ENCODE results near the gene ADGRB3.

ADGRB3 gene

DNA sequence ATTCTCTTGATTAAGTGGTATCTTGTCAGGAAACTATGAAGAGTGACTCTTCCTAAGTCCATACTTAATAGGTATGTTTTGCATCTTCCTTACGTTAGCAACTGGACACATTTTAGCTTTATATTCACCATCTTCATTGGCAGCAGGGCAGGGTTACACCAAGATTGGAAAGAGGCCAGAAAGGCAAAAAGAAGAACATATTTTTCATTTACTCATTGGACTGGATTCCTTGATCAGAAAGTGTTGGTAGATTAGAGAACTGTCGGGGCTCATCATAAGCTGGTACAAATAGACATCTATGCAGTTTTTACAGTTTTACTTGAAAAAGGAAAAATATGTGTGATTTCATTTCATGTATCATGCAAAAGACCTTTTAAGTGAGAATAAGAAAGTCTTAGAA, 696.8 kb downstream of the ADGRB3 start:
- DNase-seq (ENCODE audit: low spot score): no peak

DNA sequence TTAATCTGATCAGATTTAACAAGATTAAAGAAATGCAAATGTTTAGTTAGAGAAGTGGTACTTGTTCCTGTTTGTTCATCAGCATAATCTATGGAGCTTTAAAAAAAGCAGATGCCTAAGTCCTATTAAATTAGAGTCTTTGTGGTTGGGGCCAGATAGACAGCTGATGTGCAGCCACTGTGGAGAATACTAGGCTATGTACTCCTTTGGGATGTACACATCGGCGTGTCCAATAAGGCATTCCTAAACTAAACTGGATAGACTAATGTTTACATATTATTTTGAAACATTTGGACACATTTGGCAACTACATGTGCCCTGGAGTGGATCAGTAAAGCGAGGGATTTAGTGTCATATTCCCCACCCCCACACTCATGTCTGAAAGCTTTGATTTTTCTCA, 702.2 kb downstream of the ADGRB3 start:
- peak; percentile 42 for DNase-seq (ENCODE audit: low spot score)

DNA sequence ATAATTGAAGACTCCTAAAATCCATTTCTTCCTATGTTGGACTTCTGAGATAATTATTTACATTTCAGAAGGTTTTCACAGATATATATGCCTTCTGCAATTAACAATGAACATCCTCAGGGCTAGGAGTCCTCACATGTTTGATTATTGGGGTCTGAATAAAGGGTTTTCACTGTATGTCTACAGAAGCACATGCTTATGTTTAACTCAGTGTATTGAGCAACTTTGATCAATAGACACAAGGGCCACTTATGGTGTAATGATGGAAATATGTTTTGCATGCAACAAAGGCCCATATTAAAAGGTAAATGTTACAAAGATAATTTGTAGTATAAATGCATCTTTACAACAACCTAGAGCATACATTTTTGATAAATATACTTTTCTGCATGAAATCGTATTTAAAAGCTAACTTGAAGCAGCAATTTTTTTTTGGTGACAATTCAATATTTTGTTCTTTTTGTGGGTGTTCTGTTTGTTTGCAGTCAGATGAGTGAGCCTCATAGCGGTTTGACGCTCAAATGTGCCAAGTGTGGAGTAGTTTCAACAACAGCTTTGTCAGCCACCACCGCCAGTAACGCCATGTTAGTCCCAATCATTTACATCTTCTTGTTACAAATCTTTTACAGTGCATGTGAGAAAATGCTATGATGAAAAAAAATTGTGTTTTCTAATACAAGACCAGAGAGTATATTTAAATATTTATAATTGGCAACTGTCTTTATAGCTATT, 703.5 kb downstream of the ADGRB3 start:
- no peak for DNase-seq (ENCODE audit: low spot score)

DNA sequence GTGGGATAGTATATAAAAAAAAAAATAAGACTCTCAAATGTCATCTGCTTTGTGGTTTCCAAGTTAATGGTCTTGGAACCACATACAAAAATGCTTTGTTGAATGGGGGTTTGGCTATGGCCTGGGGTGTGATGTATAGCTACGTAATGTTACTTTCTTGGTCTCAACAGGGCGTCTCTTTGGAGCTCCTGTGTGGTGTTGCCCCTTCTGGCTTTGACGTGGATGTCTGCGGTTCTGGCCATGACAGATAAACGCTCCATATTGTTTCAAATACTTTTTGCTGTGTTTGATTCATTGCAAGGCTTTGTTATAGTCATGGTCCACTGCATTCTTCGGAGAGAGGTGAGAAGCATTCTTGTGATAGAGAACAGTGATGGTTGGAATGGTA, 704.1 kb downstream of the ADGRB3 start:
- no peak for DNase-seq (ENCODE audit: low spot score)

DNA sequence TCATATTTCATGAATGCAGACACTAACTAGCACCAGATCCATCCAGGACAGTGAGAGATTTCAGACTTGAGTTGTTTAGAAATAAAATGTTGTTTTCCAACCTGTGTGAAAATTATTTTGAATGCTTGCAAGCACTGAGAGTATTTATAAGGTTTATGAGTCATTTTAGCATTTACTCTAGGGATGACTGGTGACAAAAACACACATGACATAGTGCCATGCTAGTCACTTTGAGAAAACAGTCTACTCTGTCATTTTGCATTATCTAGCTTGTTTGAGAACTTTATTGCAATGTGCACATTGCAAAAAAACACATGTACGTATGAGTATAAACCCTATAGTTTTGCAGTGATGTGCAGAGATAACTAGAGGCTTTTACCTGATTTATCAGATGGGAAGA, 705.1 kb downstream of the ADGRB3 start:
- DNase-seq (ENCODE audit: low spot score): no peak

DNA sequence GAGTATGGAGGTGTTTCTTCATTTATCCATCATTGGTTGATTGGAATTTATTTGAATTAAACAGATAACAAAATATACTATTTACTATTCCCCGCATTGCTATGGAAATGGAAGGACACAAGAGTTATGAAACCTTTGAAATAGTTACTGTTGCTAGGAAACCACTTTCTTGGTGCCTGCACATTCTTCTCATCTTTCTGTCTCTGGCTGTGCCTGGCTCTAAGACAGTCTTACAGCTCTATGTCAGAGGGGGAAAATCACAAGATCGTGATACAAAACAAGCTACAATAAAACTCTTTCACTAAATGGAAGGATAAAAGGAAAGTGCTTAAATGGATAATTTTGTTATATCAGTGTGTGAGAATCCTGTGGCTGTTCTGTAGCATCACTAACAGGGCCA, 708.8 kb downstream of the ADGRB3 start:
- DNase-seq (ENCODE audit: low spot score): no peak

DNA sequence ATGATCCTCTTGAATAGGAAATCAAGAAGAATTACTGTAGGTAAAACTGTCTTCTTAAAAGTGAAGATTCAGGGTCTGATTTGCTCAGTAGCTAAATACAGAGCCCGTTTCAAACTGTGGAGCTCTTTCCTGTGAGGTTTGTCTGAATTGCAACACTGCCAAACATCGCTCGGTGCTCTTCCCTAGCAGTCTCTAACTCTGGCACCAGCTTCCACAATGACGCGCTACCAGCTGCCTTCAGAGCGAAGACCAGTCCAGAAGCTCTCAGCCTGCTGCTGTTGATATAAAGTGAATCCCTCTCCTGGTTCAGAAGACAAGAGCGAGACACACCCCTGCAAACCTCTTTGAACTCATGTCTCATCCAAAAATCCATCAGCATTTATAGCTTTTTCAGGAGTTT, 714.7 kb downstream of the ADGRB3 start:
- no peak for DNase-seq (ENCODE audit: low spot score)

DNA sequence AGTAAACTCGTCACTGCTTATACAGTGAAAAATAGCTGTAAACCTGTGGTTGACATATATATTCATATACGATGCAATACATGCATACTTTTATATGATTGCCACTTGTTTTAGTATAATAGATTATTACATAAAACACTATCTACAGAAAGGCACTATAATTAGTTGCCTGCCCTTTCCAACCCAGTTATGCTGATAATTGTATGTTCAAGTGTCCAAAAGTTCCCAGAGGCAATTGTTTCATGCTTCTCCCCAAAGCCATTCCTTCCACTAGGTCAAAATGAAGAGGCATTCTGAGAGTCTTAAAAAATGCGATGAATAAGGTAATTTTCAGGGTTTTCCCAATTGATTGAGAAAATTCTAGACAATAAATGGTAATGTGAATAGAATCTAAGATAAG, 727.1 kb downstream of the ADGRB3 start:
- DNase-seq (ENCODE audit: low spot score): no peak

DNA sequence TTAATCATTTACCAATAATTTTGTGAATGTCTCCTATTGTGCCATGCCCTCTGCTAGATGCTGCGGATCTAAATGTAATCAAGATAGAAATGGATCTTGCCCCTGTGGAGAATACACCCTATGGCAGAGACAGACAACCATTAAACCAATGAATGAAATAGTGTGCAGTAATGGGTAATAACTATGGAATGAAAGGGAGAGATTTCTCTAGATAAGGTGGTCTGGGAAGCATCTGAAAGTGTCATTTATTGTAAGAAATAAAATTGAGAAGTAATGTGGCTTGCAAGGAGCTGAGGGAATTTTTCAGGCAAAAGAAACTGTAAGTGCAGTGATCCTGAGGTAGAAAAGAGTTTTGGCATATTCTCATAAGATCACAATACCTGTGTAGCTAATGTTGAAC, 731.7 kb downstream of the ADGRB3 start:
- no peak for DNase-seq (ENCODE audit: low spot score)

DNA sequence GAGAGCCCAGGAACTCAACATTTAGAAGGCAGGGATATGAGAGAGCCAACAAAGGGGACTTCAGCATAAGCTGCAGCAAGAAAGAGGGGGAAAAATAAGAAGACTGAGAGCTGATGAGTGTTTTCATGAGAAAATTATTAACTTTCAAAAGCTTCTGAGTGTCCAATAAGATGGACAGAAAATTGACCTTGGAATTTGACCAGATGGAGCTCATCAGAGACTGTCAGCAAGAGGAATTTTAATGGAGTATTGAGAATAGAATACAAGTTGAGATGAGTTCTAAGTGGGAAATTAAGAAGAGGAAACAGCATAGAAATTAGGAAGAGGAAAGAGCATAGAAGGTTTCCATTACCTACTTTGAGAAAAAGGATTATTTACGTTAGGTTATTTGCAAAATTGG, 733.5 kb downstream of the ADGRB3 start:
- no peak for DNase-seq (ENCODE audit: low spot score)

DNA sequence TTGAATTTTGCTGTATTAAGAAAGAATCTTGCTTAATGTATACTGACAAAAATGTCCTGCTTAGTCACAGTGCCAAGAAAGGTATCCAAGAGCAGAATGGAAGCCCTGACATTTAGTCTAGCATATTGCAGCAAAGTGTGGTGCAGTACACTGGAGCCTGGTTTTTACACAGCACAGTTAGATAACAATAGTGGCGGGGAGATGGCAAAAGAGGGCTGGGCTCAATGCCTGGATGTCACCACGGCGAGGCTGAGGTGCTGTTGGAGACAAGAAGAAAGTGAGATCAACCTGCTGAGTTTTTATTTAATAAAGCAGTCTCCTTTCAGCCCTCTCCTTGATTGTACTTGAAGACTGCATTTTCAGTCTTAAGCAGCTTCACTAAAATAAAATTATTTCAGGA, 735.7 kb downstream of the ADGRB3 start:
- no peak for DNase-seq (ENCODE audit: low spot score)

DNA sequence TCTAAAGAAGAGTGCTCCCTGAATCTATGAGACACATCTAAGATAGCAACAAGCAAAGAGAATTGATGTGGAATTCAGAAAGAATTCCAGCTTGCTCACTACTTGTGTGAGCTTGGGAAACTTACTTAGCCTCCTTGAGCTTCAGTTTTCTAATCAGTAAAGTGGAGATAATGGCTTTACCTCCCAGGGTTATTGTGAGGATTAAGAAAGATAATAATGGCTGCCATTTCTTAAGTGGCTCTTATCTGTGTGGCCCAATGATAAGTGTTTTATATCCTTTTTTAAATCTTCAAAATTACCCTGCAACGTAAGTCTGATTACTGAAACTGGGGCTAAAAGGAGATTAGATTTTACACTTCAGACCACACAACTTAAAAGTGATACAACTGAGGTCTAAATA, 743.2 kb downstream of the ADGRB3 start:
- peak; percentile 59 for DNase-seq (ENCODE audit: low spot score)

DNA sequence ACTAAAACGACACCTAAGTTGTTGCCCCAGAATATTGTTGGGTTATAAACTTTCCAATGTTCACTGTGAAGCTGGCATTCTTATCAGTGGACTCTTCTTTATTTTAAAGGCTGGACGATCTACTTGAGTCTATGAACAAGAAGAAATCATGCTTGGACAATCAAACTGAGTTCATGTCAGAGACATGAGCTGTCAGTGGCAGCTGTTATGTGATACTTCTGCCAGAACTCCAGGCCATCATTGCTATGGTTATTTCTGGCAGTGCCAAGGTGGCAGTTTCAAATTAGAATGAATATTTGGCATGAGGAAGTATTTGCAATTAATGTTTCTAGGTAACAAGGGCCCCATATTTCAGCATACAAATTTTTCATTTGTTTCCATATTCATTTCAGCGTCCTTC, 744.4 kb downstream of the ADGRB3 start:
- no peak for DNase-seq (ENCODE audit: low spot score)

DNA sequence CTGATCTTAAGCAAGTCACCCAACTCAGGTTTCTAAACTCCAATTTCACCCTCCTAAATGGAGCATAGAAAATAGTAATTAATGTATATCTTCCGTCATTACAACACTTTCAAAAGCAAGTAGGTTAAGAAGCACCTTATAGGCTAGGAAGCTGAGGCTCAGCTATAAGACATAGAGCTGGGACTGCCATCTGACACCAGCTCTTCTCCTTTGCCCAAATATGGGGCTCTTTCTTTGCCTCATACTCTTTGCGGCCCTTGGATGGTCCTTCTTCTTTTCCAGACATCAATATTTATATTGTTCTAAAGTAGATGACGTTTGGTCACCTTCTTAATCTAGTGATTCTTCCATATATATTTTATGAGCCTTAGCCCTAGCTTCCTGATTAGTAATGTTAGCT, 748.5 kb downstream of the ADGRB3 start:
- DNase-seq (ENCODE audit: low spot score): no peak

DNA sequence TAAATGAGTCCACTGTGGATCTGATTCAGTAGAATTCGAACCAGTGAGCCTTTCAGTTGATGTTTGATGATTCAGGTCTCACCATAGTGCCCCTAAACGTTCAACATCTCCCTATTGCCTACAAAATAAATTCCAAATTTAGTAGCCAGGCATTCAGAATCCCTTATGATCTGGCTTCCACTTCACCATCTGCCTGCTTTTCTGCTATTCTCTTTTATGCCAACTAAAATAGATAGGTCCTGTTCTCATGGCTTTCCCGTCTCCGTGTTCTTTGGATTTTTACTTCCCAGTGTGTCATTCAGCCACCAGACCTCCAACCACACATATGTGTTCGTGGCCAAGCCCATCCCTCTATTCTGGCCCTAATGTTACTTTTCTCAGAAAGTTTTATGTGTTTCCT, 751.3 kb downstream of the ADGRB3 start:
- no peak for DNase-seq (ENCODE audit: low spot score)

DNA sequence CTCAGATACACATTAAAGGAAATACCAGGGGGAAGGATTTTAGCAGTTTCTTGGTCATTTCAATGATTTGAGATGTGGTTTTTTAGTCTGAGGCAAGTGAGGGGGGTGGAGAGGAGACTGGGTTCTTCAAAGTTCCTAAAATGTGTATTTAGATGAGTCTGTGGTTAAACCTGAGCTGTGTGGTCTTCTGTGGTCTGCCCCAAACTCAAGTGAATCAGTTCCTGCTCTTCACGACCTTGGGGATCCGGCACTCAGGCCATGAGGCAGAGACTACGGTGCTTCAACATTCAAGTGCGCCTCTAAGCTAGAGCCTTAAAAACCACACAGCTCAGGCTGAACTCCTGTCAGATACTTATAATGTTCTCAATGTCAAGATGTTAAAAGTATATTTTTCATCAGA, 755.0 kb downstream of the ADGRB3 start:
- DNase-seq (ENCODE audit: low spot score): no peak

DNA sequence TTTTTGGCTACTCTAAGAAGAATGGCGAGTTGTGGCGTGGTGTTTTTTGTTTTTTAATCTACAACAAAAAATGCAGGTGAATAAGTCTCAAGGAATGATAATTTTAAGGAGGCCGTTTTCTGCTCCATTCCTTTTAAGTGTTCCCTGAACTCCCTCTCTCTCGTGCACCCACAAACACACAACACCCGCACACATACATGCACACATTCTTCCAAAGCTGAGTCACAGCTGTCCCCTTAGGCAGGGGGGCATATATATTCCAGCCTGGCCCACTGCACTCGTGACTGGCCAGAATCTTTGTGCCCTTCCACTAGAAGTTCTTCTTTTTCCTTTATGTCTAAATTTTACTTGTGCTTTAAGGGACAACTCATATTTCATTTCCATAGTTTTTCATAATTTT, 756.0 kb downstream of the ADGRB3 start:
- no peak for DNase-seq (ENCODE audit: low spot score)

DNA sequence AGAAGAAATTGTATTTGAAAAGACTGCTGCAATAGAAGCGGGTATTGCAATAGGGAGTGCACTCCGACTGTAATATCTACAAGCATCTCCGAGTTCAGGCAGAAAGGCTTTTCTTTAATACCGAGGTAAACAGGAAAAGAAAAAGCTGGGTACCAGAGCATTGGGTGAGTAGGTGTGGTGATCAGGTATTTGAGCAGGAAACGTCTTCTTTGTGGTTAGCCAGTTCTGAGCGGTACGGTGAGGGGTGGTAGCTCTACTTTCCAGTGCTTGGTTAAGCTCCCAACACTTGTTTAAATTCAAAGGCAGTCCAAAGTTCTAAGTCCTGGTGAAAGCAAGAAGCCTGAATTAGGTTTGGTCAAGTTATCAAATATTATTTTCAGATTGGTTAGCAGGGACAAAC, 757.7 kb downstream of the ADGRB3 start:
- no peak for DNase-seq (ENCODE audit: low spot score)

DNA sequence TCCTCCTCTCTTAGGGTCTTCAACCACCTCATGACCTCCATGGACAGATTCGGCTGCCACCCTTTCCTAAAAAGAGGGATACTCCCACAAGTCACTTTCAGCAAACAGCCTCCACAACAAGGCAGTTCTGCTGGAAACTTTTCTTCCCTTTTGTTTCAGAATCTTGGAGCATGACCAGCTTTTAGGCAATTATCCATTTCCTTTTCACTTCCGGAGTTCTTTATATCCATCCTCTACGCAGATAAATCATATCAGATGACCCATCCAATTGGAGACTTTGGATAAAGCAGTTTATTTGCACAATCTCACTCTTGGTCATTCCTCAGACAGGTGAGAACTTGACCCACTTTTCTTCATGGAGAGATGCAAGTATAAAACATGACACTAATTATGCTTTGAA, 763.2 kb downstream of the ADGRB3 start:
- DNase-seq (ENCODE audit: low spot score): no peak

DNA sequence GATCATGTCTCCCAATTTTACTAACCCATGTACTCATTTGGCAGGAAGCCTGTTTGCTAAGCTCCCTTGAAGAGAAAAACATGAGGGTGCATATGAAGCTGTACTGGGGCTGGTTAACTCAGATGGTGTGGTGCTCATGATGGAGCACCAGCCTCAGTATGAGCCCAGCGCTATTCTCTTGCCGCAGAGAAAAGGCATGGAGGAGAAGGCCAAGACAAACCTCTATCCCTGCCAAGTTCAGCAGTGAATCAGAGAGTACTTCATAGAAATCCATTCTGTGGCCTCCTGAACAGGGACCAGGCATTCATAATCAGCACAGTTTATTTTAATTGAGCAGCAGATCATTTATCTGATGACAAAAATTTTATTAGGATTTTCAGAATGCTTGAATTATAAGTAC, 763.6 kb downstream of the ADGRB3 start:
- DNase-seq (ENCODE audit: low spot score): no peak

DNA sequence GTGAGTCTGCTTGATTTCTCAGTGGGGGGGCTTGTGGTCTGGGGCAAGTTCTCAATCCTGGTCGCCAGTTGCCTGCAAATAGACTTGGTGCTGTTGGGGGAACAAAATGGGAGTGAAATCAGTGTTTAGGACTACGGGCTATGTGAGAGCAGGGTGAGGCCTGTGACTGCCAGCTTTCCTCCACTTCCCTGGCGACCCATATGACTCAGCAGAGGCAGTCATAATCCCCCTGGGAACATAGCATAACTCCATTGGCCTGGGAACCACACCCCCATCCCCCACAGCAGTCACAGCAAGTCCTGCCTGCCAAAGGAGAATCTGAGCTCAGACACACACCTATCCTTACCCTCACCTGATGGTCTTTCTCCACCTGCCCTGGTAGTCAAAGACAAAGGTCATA, 773.8 kb downstream of the ADGRB3 start:
- no peak for DNase-seq (ENCODE audit: low spot score)

DNA sequence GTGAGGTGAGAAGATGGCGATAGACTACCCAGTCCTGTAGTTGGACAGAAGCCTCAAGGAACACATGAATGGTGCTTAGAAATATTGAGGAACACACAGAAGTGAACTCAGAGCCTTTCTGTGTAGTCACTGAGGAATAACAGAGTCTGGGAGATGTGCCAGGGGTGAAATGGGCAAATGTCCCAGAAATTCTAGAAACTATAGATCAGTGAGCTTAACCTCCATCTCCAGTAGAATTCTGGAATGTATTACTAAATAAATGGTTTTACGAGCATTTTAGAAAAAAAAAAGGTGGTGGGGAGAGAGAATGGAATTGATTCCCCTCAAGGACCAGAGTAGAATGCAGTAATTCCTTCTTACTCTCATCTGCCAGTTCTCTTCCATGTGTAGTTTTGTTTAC, 781.7 kb downstream of the ADGRB3 start:
- DNase-seq (ENCODE audit: low spot score): no peak

DNA sequence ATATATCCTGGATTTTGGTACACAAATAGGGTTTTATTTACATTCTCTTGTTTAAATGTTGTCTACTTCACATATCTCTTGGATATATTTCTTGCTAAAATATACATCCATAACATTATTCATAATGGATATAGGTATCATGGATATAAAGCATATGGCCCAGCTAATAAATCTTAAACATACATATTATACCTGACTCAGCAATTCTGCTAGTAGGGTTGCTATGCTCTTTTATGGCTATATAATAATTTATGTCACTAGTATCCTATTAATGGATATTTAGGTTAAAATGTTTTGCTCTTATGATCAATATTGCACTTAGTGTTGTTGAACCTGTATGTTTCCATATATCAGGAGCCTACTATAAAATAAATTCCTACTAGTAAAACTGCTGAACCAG, 786.2 kb downstream of the ADGRB3 start:
- no peak for DNase-seq (ENCODE audit: low spot score)

DNA sequence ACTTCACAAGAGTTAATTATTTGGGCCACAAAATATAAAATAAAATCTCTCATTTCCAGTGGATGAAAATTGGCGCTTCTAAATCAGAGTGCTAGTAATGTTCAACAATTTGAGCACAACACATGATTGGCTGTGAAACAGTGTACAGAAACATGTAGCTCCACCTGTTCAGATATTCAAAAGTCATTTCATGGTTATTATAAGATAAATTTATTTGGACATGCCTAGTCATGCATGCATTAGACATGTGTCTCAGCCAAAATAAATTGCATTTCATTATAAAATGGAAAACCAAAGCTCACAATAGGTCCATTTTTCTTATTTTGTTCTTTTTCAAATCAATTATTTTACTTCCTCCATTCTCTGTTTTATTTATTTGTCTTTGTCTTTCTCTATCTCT, 786.9 kb downstream of the ADGRB3 start:
- no peak for DNase-seq (ENCODE audit: low spot score)

DNA sequence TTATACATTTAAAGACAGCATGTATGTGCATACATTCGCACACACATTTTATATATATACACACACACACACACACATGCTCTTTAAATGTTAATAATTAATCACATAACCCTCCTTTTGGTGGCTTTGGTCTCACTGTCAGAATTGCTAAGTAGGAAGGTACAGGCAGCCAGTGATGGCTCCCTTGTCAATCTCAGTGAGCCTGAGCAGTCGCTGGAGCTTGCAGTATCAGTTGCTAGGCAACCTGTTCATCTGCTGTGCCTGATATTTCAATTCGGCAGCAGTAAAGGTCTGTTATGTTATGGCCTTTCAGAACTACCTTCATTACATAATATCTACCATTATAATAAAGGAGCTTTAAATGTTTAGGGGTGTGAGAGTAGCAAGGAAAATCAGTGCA, 787.4 kb downstream of the ADGRB3 start:
- DNase-seq (ENCODE audit: low spot score): peak; percentile 16

All from D341Med (cell line).